Adipocyte (in vitro differentiated cells): ENCODE results near the gene RPL10L.

ENCODE experiments used
- DNase-seq: peaks from one replicate; pipeline ENCODE4 v3.0.0-alpha.2; 2015; ENCODE audit warnings: low read depth
- H3K27me3 ChIP-seq: replicated peaks from 2 replicates; pipeline ENCODE4 v1.7.0; 2013; ENCODE audit warnings: mild to moderate bottlenecking, low read length, moderate library complexity; ENCODE audit not compliant: control insufficient read depth, insufficient read depth
- H3K36me3 ChIP-seq: 2 replicates; pipeline ENCODE4 v1.7.0; 2013; ENCODE audit warnings: low read length, mild to moderate bottlenecking, moderate library complexity; ENCODE audit not compliant: control insufficient read depth, insufficient read depth, severe bottlenecking
- H3K4me1 ChIP-seq: 2 replicates; pipeline ENCODE4 v1.7.0; 2013; ENCODE audit warnings: mild to moderate bottlenecking, low read length, moderate library complexity; ENCODE audit not compliant: control insufficient read depth, insufficient read depth
- H3K4me3 ChIP-seq: 2 replicates; pipeline ENCODE4 v1.7.0; 2013; ENCODE audit warnings: mild to moderate bottlenecking, low read length, moderate library complexity
- H3K9ac ChIP-seq: 2 replicates; pipeline ENCODE4 v1.7.0; 2013; ENCODE audit warnings: mild to moderate bottlenecking, low read length, moderate library complexity
- H3K9me3 ChIP-seq: 2 replicates; pipeline ENCODE4 v1.7.0; 2013; ENCODE audit warnings: mild to moderate bottlenecking, low read length, moderate library complexity; ENCODE audit not compliant: control insufficient read depth

The RPL10L gene

DNA sequence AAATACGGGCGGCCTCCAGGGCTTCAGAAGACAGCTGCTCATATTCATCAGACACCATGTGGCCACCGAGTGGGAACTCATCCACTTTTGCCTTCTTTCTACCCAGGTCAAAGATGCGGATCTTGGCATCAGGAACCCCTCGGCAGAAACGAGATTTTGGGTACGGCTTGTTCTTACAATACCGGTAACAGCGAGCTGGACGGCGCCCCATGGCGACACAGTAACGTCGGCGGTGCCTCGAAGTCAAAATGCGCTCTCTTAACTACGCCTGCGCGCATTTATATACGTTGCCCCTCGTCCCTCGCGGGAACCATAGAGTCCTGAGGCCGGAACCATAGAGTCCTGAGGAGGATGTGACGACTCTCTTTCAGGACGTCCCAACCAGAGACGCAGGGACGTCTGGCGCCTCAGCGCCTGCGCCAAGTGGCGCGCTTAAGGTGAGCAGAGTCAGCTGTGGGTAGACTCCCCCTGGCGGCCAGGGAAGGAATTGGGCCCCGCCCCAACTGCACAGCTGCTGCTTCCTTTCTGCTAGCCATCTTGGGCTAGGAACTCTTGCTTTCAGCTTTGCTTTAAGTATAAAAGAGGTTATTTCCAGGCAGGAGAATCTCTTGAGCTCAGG lies at the start of gene RPL10L:
Gene RPL10L (minus strand): TSS at position 256 of the 619 bp plus-strand sequence. CDS start 45 bp downstream, at position 211.
- H3K9me3 ChIP-seq = no peaks in the 10 kb centered on the region
- no peaks in the 10 kb centered on the region for H3K36me3 ChIP-seq
- no peak within 1 kb of the TSS for H3K4me3 ChIP-seq
- no peak for DNase-seq
- no peaks in the 10 kb centered on the region for H3K4me1 ChIP-seq
- no peaks in the 10 kb centered on the region for H3K27me3 ChIP-seq
- no peak within 1 kb of the TSS for H3K9ac ChIP-seq

DNA sequence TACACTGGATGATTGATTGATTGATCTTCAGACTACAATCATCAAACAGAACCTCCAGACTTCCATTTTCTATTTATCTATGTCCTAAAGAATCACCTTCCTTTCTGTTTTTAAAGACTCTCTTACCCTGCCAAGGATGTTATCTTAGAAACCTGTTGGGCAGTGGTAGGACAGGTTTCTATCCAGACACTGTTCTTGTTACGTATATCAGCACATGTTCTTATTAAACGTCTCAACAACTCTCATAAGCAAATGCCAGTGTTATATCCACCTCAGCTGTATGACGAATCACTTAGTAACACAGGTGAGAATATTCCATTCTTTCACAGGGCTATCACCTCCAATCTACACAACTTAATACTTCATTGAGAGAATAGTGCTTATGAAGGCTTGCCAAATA lies 40.2 kb upstream of the RPL10L start:
- DNase-seq = no peak
- no peaks in the 10 kb centered on the region for H3K36me3 ChIP-seq
- no peaks in the 10 kb centered on the region for H3K9me3 ChIP-seq

GRCh38 chr14:46686652-46687051 lies 35.1 kb upstream of the RPL10L start:
- Histone ChIP-seq H3K4me3 (no peak overlapping the region), H3K36me3 (no peaks in the 10 kb centered on the region), H3K4me1 (no peaks in the 10 kb centered on the region), H3K9ac (no peak overlapping the region), H3K9me3 (peaks cover 3% of the 10 kb centered on the region), H3K27me3 (no peaks in the 10 kb centered on the region)
- DNase-seq = no peak

More for the DNA sequence above, 40.2 kb upstream of the RPL10L start:
- Histone ChIP-seq H3K4me1 (no peaks in the 10 kb centered on the region), H3K4me3 (no peak overlapping the region), H3K27me3 (no peaks in the 10 kb centered on the region), H3K9ac (no peak overlapping the region)

GRCh38 chr14:46672128-46672527 lies 20.5 kb upstream of the RPL10L start:
- Histone ChIP-seq H3K4me1 (no peaks in the 10 kb centered on the region), H3K36me3 (no peaks in the 10 kb centered on the region), H3K4me3 (no peak overlapping the region), H3K27me3 (no peaks in the 10 kb centered on the region), H3K9me3 (no peaks in the 10 kb centered on the region), H3K9ac (no peak overlapping the region)
- no peak for DNase-seq

GRCh38 chr14:46663382-46663781 lies 11.8 kb upstream of the RPL10L start:
- Histone ChIP-seq H3K4me1 (no peaks in the 10 kb centered on the region), H3K9ac (no peak overlapping the region), H3K27me3 (no peaks in the 10 kb centered on the region), H3K4me3 (no peak overlapping the region), H3K9me3 (peaks cover 2% of the 10 kb centered on the region), H3K36me3 (no peaks in the 10 kb centered on the region)
- DNase-seq = no peak

DNA sequence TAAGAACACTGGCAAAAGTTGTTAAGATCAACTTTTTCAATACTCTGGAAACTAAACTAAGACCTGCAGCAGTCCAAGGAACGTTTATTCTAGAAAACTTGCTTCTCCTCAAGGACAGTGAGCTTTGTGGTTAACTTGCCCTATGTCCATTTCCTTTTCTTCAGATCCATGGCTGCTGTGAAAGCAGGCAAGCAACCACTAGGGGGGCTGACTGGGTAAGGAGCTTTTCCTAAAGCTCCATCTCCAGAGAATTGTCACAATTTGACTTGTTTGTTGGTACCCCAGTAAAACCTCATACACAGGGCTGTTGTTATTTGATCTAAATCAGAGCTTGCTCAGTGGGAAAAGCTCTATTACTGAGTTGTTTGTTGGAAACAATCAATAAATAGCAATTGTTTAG lies 10.1 kb upstream of the RPL10L start:
- no peak overlapping the region for H3K9ac ChIP-seq
- H3K9me3 ChIP-seq = peaks cover 6% of the 10 kb centered on the region
- H3K36me3 ChIP-seq = no peaks in the 10 kb centered on the region
- no peaks in the 10 kb centered on the region for H3K27me3 ChIP-seq
- DNase-seq = no peak
- H3K4me1 ChIP-seq = no peaks in the 10 kb centered on the region
- no peak overlapping the region for H3K4me3 ChIP-seq

DNA sequence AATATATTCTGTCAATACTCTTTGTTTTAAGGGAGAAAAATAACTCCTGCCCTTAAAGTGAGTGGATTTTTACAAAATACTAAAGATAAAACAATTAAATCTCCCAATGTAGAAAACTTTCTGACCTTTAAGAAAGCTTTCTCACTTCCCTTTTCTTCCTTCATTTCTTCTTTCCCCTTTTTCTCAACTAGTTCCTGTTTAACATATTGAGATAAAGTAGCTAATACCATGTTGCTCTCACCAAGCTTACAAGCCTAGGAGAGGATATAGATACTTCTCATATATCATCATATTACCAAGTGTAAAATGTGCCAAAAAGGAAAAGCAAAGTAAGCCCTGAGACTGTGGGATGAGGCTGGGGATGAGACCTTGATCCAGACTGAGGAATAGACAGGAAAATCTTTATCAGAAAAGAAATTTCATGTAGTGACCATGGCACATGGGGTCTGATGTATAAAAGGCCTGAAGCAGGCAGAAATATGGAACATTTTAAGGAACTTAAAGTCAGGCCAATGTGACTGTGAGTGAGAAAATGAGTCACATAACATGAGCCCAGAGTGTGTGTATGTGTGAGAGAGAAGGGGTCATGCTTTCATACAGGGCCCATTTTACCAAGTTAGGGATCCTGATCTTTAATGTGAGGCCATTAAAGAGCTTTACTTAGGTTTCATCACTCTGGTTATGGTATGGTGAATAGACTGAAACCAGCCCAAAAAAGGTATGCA lies 1.6 kb upstream of the RPL10L start:
- H3K27me3 ChIP-seq = no peaks in the 10 kb centered on the region
- DNase-seq = no peak
- peaks cover 3% of the 10 kb centered on the region for H3K9me3 ChIP-seq
- no peaks in the 10 kb centered on the region for H3K36me3 ChIP-seq
- no peaks in the 10 kb centered on the region for H3K4me1 ChIP-seq
- H3K4me3 ChIP-seq = no peak overlapping the region
- no peak overlapping the region for H3K9ac ChIP-seq

DNA sequence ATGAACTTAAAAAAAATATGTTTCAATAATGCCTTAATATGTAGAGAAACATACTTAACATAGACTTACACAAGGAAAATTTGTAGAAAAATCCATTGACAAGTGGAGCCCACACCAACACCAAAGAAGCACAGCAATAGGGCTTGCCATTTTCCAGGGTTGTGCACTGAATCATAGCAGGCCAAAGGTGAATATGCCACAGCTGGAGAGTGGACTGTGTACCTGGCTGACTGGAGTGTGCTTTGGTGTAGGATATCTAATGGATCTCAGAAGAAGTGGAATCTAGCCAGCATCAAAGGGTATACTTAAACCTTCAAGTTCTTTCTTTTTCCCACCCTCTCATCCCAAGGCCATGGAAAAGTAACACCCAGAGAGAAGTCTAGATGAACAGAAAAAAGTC lies 4.8 kb downstream of the RPL10L start:
- H3K9me3 ChIP-seq = no peaks in the 10 kb centered on the region
- no peaks in the 10 kb centered on the region for H3K27me3 ChIP-seq
- no peak overlapping the region for H3K4me3 ChIP-seq
- no peak for DNase-seq
- no peaks in the 10 kb centered on the region for H3K4me1 ChIP-seq
- no peak overlapping the region for H3K9ac ChIP-seq
- no peaks in the 10 kb centered on the region for H3K36me3 ChIP-seq

GRCh38 chr14:46626876-46627275 lies 24.7 kb downstream of the RPL10L start:
- H3K9ac ChIP-seq = no peak overlapping the region
- DNase-seq = no peak
- no peaks in the 10 kb centered on the region for H3K9me3 ChIP-seq
- H3K4me3 ChIP-seq = no peak overlapping the region
- H3K36me3 ChIP-seq = no peaks in the 10 kb centered on the region
- H3K27me3 ChIP-seq = no peaks in the 10 kb centered on the region
- no peaks in the 10 kb centered on the region for H3K4me1 ChIP-seq
